Osteocyte (in vitro differentiated cells): Measurements from ENCODE around the gene RBM27. TPM values are rescaled to one million over a fixed set of nuclear protein-coding genes. Genes with fewer than 3 reads are reported as not detected.
"Not testable (repeated sequence)": the region's sequence is repeated elsewhere in the genome, so short reads cannot be mapped to it uniquely, and the experiment has no call there.

Experiments
- DNase-seq: peaks from one replicate; pipeline ENCODE4 v3.0.0; 2021; ENCODE audit warnings: mixed read lengths; ENCODE audit not compliant: unreplicated experiment; ENCODE audit errors: extremely low spot score
- H3K27ac Mint-ChIP-seq: one replicate; pipeline ENCODE4 v1.8.0; 2021; ENCODE audit warnings: mild to moderate bottlenecking, mixed read lengths; ENCODE audit not compliant: unreplicated experiment
- H3K27me3 Mint-ChIP-seq: one replicate; pipeline ENCODE4 v1.8.0; 2021; ENCODE audit warnings: mixed read lengths; ENCODE audit not compliant: unreplicated experiment
- H3K36me3 Mint-ChIP-seq: one replicate; pipeline ENCODE4 v1.8.0; 2021; ENCODE audit warnings: mixed read lengths; ENCODE audit not compliant: unreplicated experiment
- H3K4me1 Mint-ChIP-seq: one replicate; pipeline ENCODE4 v1.8.0; 2021; ENCODE audit warnings: mixed read lengths; ENCODE audit not compliant: unreplicated experiment
- H3K4me3 Mint-ChIP-seq: one replicate; pipeline ENCODE4 v1.8.0; 2021; ENCODE audit warnings: mild to moderate bottlenecking, moderate library complexity, mixed read lengths; ENCODE audit not compliant: unreplicated experiment
- H3K9me3 Mint-ChIP-seq: one replicate; pipeline ENCODE4 v1.8.0; 2021; ENCODE audit warnings: mixed read lengths; ENCODE audit not compliant: unreplicated experiment
- total RNA-seq: library from RNA; stranded (reverse); gene quantifications from 2 replicates; pipeline ENCODE4 v1.2.1, GENCODE V29; 2021
- TF ChIP-seq, protein P1 (sequence below): fragments of 200-600 bp; sonication (generic); IDR thresholded peaks from 2 replicates; pipeline ENCODE4 v1.5.0; 2021; ENCODE audit warnings: antibody characterized with exemption, mild to moderate bottlenecking, moderate library complexity

Gene RBM27
- total RNA-seq, 1 donor from 2014 or later = 12.2 TPM

GRCh38 chr5:146208916-146209522, 5.6 kb downstream of the RBM27 start:
- Mint-ChIP-seq H3K27ac (no peak overlapping the region), H3K36me3 (peaks cover 2% of the 10 kb centered on the region)
- no peak for DNase-seq

DNA sequence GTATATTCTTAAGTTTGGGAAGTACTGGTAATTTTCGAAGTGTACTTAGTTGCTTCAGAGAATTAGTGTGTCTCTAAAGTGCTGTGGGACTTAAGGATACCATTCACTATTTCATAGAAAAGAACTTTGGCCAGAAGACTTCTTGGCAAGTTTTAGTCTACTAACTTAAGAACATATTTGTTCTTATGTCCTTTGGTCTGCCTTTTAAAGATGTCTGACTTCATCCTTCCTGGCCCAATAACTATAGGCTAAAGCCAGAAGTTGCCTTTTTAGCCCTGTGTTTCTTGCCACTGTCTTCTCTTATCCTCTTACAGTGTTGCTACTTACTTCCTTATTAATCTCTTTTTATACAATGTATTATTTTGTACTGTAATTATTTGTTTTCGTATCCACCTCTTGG, 6.3 kb downstream of the RBM27 start:
- peaks cover 23% of the 10 kb centered on the region for H3K4me1 Mint-ChIP-seq
- H3K36me3 Mint-ChIP-seq = peaks cover 2% of the 10 kb centered on the region
- H3K27me3 Mint-ChIP-seq = no peaks in the 10 kb centered on the region
- H3K4me3 Mint-ChIP-seq = no peak overlapping the region
- no peaks in the 10 kb centered on the region for H3K9me3 Mint-ChIP-seq
- no peak overlapping the region for H3K27ac Mint-ChIP-seq
- DNase-seq = no peak
- TF ChIP-seq, protein P1, sequence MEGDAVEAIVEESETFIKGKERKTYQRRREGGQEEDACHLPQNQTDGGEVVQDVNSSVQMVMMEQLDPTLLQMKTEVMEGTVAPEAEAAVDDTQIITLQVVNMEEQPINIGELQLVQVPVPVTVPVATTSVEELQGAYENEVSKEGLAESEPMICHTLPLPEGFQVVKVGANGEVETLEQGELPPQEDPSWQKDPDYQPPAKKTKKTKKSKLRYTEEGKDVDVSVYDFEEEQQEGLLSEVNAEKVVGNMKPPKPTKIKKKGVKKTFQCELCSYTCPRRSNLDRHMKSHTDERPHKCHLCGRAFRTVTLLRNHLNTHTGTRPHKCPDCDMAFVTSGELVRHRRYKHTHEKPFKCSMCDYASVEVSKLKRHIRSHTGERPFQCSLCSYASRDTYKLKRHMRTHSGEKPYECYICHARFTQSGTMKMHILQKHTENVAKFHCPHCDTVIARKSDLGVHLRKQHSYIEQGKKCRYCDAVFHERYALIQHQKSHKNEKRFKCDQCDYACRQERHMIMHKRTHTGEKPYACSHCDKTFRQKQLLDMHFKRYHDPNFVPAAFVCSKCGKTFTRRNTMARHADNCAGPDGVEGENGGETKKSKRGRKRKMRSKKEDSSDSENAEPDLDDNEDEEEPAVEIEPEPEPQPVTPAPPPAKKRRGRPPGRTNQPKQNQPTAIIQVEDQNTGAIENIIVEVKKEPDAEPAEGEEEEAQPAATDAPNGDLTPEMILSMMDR = no peak

More at GRCh38 chr5:146208916-146209522, 5.6 kb downstream of the RBM27 start:
- no peaks in the 10 kb centered on the region for H3K27me3 Mint-ChIP-seq
- TF ChIP-seq, protein P1 = peak; percentile 13
- H3K4me1 Mint-ChIP-seq = peaks cover 21% of the 10 kb centered on the region
- no peak overlapping the region for H3K4me3 Mint-ChIP-seq
- H3K9me3 Mint-ChIP-seq = no peaks in the 10 kb centered on the region

- not testable (repeated sequence) for H3K4me3 Mint-ChIP-seq, H3K27ac Mint-ChIP-seq, H3K27me3 Mint-ChIP-seq, H3K9me3 Mint-ChIP-seq, DNase-seq, H3K36me3 Mint-ChIP-seq
- peaks cover 23% of the 10 kb centered on the region for H3K4me1 Mint-ChIP-seq
Observed at GRCh38 chr5:146210810-146211209, 7.4 kb downstream of the RBM27 start.

DNA sequence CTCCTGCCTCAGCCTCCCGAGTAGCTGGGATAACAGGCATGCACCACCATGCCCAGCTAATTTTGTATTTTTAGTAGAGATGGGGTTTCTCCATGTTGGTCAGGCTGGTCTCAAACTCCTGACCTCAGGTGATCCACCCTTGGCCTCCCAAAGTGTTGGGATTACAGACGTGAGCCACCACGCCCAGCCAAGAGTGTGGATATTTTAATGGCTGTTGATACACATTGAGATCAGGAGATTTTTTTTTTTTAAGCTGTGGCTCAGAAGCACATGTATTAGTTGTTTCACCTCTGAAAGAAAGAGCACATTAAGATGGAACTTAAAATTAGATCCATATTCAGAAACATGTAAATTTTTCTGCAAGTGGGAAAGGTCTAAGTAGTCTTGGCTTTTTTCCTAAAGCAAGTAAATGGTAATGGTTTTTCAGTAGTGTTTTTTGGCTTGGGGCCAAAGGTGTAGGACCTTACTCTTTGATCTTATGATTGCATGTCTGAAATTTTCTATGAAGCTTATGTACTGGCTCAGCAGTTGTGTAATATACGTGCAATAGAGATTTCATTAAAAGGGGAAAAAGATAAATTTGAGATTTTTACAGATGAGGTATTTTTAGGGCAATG, 9.9 kb downstream of the RBM27 start:
- TF ChIP-seq, protein P1 = no peak
- Mint-ChIP-seq H3K27ac (no peak overlapping the region), H3K36me3 (peaks cover 2% of the 10 kb centered on the region), H3K4me1 (peaks cover 16% of the 10 kb centered on the region), H3K9me3 (no peaks in the 10 kb centered on the region), H3K4me3 (no peak overlapping the region), H3K27me3 (no peaks in the 10 kb centered on the region)
- DNase-seq = no peak

- H3K4me3 Mint-ChIP-seq, DNase-seq, H3K9me3 Mint-ChIP-seq, H3K36me3 Mint-ChIP-seq, H3K27ac Mint-ChIP-seq, H3K27me3 Mint-ChIP-seq: not testable (repeated sequence)
- peaks cover 12% of the 10 kb centered on the region for H3K4me1 Mint-ChIP-seq
Observed at GRCh38 chr5:146214881-146215280, 11.5 kb downstream of the RBM27 start.

DNA sequence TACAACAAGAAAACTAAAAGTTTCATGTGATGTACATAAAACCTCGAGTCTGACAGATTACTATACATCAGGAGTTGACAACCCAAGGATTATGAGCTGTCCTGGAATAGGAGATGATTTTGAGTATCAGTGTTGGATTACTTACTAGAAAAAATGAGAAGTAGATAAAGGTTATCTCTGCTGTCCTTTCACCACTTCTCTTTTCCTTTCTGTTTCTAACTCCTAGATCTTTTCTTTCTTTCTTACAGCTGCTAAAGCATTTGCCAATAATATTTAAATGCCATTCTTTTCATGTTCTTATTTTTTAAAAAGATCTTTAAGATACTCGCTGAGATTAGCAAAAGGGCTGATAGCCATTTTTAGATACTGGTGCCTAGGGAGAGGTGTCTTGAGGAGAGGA, 14.8 kb downstream of the RBM27 start:
- peaks cover 8% of the 10 kb centered on the region for H3K4me1 Mint-ChIP-seq
- no peaks in the 10 kb centered on the region for H3K9me3 Mint-ChIP-seq
- H3K4me3 Mint-ChIP-seq = no peak overlapping the region
- H3K27me3 Mint-ChIP-seq = no peaks in the 10 kb centered on the region
- DNase-seq = no peak
- H3K36me3 Mint-ChIP-seq = peaks cover 13% of the 10 kb centered on the region
- TF ChIP-seq, protein P1 = no peak
- no peak overlapping the region for H3K27ac Mint-ChIP-seq
